ENCODE results near the gene CCDC71. TPM values are rescaled to one million over a fixed set of nuclear protein-coding genes. Genes with fewer than 3 reads are reported as not detected.

CCDC71 gene
- total RNA-seq, 2 donors from 2014 or later = 44.2 to 47.0 TPM

DNA sequence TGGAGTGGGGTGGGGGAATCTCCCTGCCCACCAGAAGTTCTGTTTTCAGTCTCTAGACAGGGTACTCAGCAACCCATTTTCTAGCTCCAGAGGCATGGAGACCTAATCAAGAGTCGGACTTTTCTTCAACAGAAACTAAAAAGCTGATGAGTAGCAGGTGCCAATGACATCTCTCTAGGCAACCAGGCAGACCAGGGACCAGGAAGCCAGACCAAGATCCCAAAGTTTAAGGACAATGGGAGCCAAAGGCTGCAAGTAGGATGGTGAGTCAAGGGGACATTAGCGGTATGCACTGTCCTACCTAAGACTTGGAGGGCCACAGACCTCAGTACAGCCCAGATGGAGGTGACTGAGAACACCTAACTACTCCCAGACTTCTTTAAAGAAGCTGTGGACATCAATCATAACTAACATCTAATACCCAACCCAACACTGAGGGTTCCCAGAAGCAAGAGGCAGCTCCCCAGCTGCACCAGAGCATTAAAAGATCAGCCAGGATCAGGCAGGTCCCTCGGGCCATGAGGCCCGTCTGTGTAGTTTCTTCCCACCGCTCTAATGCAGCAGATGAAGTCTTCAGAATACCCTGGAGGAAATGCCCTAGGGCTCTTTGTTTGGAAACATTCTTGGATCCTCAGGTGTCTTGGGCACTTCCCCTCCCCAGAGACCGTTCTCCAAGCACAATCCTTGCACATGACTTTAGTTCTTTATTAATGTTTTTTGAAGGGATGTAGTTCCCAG is 979 bp downstream of the CCDC71 start:
- Histone ChIP-seq H3K9me3 (no peaks in the 10 kb centered on the region), H3K27ac (peak overlapping the region; percentile 82 to 86), H3K27me3 (replicated peaks; ENCODE audit: insufficient read depth) (no peaks in the 10 kb centered on the region), H3K36me3 (no peaks in the 10 kb centered on the region), H3K4me1 (replicated peaks) (no peaks in the 10 kb centered on the region), H3K4me3 (peak overlapping the region; percentile 87 to 98)
- intact Hi-C loops (cut with DNase I) = no loop called here
- TF ChIP-seq POLR2AphosphoS5 (IDR thresholded peaks at IDR 0.05) (no peak), POLR2A (IDR thresholded peaks at IDR 0.05) (no peak)
- TF ChIP-seq, protein P1, sequence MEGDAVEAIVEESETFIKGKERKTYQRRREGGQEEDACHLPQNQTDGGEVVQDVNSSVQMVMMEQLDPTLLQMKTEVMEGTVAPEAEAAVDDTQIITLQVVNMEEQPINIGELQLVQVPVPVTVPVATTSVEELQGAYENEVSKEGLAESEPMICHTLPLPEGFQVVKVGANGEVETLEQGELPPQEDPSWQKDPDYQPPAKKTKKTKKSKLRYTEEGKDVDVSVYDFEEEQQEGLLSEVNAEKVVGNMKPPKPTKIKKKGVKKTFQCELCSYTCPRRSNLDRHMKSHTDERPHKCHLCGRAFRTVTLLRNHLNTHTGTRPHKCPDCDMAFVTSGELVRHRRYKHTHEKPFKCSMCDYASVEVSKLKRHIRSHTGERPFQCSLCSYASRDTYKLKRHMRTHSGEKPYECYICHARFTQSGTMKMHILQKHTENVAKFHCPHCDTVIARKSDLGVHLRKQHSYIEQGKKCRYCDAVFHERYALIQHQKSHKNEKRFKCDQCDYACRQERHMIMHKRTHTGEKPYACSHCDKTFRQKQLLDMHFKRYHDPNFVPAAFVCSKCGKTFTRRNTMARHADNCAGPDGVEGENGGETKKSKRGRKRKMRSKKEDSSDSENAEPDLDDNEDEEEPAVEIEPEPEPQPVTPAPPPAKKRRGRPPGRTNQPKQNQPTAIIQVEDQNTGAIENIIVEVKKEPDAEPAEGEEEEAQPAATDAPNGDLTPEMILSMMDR (IDR thresholded peaks at IDR 0.05) = no peak
- 24% methylated on average over 6 of the region's 6 CpGs for WGBS
- no peak for DNase-seq (ENCODE audit: low spot score)

DNA sequence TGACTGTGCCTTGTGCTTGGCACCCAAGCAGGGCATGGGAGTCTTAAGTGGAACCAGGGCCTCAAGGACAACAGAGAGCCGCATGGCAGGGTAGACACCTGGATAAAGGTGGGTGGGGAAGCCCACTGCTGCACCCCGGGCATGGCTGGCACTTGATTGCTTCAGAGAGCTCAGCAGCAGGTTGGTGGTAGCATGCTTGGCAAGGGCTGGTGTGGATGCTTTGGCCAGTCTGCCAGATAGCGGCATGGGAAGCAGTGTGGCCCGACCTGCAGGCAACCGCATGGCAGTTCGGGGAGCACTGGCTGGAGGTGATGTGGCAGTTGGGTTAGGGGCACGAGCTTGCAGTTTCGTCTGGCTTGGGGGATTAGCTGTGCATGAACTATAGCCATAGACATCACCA is 2.5 kb downstream of the CCDC71 start:
- TF ChIP-seq, protein P1 (IDR thresholded peaks at IDR 0.05) = no peak
- TF ChIP-seq POLR2AphosphoS5 (IDR thresholded peaks at IDR 0.05) = no peak
- no peak for TF ChIP-seq POLR2A (IDR thresholded peaks at IDR 0.05)
- Histone ChIP-seq H3K36me3 (no peaks in the 10 kb centered on the region), H3K9me3 (no peaks in the 10 kb centered on the region), H3K27me3 (replicated peaks; ENCODE audit: insufficient read depth) (no peaks in the 10 kb centered on the region), H3K4me3 (no peak overlapping the region), H3K4me1 (replicated peaks) (no peaks in the 10 kb centered on the region), H3K27ac (no peak overlapping the region)
- 87% methylated on average over 8 of the region's 8 CpGs for WGBS
- intact Hi-C loops (cut with DNase I) = no loop called here
- no peak for DNase-seq (ENCODE audit: low spot score)

DNA sequence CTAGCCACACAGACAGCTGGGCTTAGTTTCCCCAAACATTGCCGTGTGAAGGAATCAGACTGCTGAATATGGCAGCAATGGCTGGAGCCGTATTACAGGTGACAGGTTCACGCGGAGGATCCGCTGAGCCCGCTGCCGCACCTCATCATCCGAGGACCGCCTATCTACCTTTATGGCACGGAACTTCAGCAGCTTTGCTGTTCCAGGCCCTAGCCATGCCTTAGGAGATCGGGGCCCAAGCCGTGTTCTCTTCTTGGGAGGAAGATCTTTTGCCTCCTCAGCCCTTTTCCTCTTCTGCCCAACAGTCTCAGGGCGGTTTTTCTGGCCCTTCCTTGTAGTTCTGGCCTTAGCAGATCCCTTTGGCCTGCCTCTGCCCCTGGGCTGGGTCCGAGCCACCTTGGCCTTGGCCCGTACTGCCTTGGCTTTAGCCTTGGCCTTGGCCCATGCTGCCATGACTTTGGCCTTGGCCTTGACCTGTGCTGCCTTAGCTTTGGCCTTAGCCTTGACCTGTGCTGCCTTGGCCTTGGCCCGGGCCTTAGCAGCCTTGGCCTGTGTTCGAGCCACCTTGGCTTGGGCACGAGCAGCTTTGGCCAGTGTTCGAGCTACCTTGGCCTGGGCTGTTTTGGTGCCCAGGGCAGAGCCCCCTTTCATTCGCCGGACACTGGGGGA is 3.2 kb downstream of the CCDC71 start:
- Histone ChIP-seq H3K27me3 (replicated peaks; ENCODE audit: insufficient read depth) (no peaks in the 10 kb centered on the region), H3K27ac (no peak overlapping the region), H3K4me3 (no peak overlapping the region), H3K36me3 (no peaks in the 10 kb centered on the region), H3K4me1 (replicated peaks) (no peaks in the 10 kb centered on the region), H3K9me3 (no peaks in the 10 kb centered on the region)
- intact Hi-C loops (cut with DNase I) = no loop called here
- TF ChIP-seq POLR2A (IDR thresholded peaks at IDR 0.05) = no peak
- TF ChIP-seq, protein P1 (IDR thresholded peaks at IDR 0.05) = no peak
- no peak for TF ChIP-seq POLR2AphosphoS5 (IDR thresholded peaks at IDR 0.05)
- no peak for DNase-seq (ENCODE audit: low spot score)
- WGBS = 94% methylated on average over 21 of the region's 21 CpGs

DNA sequence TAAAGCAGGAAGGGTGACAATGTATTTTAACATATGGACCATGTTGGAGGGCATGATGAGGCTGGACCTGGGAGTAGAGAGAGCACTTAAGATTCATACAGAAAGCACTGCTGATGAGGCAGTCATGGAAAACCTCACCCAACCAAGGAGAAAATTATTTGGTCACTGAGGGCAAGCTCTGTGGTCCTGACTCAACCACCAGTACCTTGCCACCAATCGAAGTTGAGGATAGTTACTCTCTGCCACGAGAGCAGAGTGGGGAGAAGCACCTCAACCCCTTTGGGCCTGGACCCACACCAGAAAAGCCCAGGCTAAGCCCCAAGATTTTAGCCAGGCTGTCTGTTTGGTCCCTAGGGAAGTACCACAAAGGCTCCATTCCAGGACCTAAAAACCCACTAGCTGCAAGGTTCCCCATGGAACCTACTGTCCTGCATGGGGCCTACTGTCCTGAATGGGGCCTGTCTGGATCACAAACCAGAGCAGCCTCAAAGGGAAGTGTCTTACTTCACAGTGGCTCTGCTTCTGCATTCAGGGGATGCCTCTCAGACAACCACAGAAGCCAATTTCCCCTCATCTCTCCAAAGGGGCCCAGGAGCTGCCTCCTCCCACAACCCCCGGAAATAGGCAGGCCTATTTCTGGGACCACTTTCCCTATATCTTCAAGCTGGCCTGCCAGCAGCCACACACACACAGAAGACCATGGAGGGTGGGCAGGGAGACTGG is 4.2 kb downstream of the CCDC71 start:
- WGBS = 83% methylated on average over 3 of the region's 3 CpGs
- TF ChIP-seq POLR2A (IDR thresholded peaks at IDR 0.05) (no peak), POLR2AphosphoS5 (IDR thresholded peaks at IDR 0.05) (no peak)
- TF ChIP-seq, protein P1 (IDR thresholded peaks at IDR 0.05) = no peak
- intact Hi-C loops (cut with DNase I) = no loop called here

More for the DNA sequence above, 4.2 kb downstream of the CCDC71 start:
- H3K27me3 ChIP-seq (replicated peaks; ENCODE audit: insufficient read depth) = no peaks in the 10 kb centered on the region
- no peak for DNase-seq (ENCODE audit: low spot score)
- H3K4me1 ChIP-seq (replicated peaks) = no peaks in the 10 kb centered on the region
- H3K27ac ChIP-seq = no peak overlapping the region
- no peak overlapping the region for H3K4me3 ChIP-seq
- no peaks in the 10 kb centered on the region for H3K36me3 ChIP-seq
- H3K9me3 ChIP-seq = no peaks in the 10 kb centered on the region

Measured in prostate gland (tissue), 2 donors.